ENCODE data around the gene CD109.

DNA sequence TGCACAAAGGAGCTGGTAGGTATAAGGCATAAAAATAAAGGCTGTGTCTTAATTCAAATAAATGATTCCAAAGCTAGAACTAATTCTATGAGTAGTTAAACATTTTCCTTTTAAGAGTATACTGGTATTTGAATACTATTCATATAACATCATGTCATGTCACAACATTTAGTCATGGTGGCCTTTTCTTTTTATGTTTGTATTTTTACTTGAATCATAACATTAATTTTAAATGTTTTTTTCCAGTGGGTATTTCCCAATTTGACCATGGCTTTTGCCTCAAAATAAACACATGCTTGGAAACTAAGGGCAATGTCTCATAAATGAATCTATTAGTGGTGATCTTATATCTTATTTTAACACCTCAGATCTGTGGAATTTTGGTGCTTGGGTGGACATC is 177.1 kb downstream of the CD109 start:
- TF ChIP-seq CTCF (conservative IDR thresholded peaks at IDR 0.05; ENCODE audit: low read depth, low read length): no peak
- TF ChIP-seq EZH2 (IDR thresholded peaks at IDR 0.05; ENCODE audit: low read length, unreplicated experiment): no peak
- no peak for TF ChIP-seq EZH2phosphoT487 (IDR thresholded peaks at IDR 0.05; ENCODE audit: borderline replicate concordance, low read length)

Measured in PC-3 (cell line).